Measurements from ENCODE around the gene PAFAH1B2. TPM values are rescaled to one million over a fixed set of nuclear protein-coding genes. Genes with fewer than 3 reads are reported as not detected.

The PAFAH1B2 gene
- total RNA-seq, 1 experiment from 2014 or later, result 154 TPM

DNA sequence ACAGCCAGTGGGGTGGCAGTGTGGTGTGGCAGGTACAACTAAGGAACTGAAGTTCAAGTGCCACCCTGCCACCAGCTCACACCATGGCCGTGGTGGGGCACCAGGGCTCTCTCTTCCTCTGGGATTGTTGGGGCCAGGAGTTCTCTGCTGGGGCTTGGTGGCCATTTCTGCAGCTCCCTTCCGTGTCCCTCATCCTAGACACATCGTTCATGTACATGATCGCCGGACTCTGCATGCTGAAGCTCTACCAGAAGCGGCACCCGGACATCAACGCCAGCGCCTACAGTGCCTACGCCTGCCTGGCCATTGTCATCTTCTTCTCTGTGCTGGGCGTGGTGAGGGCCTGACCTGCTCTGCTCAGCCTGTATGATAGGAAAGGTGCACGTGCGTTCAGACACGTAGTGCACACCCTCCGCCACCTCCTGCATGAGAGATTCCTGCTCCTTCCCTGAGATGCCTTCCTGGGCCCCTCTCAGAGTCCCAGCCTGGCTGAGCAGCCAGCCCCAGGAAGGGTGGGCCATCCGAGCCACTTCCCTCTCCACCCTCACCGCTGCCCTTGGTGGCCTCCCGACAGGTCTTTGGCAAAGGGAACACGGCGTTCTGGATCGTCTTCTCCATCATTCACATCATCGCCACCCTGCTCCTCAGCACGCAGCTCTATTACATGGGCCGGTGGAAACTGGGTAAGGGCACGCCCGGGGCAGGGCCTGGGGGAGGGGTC is 47.8 kb downstream of the PAFAH1B2 start:
- ChIA-PET POLR2A (no interaction called here), RAD21 (ENCODE audit: low non-redundant PET in 1 of 2, low total read pairs in 2 of 2, uncharacterized antibody in 2 of 2, unreplicated experiment in 2 of 2) (no interaction called here), CTCF (interaction anchor here (0.6 to 1.3 kb wide), 2 partner anchors 11 to 53 kb away, joined by 3 to 4 read pairs; no protein-coding TSS in a partner anchor)
- DNase-seq (ENCODE audit: low read depth, low spot score) (no peak), ATAC-seq (no peak)
- H2AFZ ChIP-seq (ENCODE audit: low read depth, low read length, poor library complexity, severe bottlenecking), result no peak overlapping the region
- no TSS peak for BruUV-seq (replicated peaks)
- H3K9me3 ChIP-seq (ENCODE audit: control insufficient read depth in 1 of 2, insufficient read depth in 1 of 2, low read depth in 1 of 2, low read length in 2 of 2), result no peaks in the 10 kb centered on the region
- H3K4me1 ChIP-seq (ENCODE audit: control insufficient read depth in 1 of 2, insufficient read depth in 2 of 2, low read length in 2 of 2), result no peaks in the 10 kb centered on the region
- H3K36me3 ChIP-seq (ENCODE audit: control insufficient read depth in 1 of 2, insufficient read depth in 2 of 2, low read length in 2 of 2), result peaks cover 3 to 7% of the 10 kb centered on the region in 2 experiments; a peak in 1 of 4 replicates
- TF ChIP-seq ELF1 (IDR thresholded peaks at IDR 0.05; ENCODE audit: borderline replicate concordance, low read depth), result no peak
- TF ChIP-seq ZFX (IDR thresholded peaks at IDR 0.05), result no peak
- no peak for TF ChIP-seq FOSL1 (IDR thresholded peaks at IDR 0.05; ENCODE audit: low read depth)
- TF ChIP-seq, protein P1, sequence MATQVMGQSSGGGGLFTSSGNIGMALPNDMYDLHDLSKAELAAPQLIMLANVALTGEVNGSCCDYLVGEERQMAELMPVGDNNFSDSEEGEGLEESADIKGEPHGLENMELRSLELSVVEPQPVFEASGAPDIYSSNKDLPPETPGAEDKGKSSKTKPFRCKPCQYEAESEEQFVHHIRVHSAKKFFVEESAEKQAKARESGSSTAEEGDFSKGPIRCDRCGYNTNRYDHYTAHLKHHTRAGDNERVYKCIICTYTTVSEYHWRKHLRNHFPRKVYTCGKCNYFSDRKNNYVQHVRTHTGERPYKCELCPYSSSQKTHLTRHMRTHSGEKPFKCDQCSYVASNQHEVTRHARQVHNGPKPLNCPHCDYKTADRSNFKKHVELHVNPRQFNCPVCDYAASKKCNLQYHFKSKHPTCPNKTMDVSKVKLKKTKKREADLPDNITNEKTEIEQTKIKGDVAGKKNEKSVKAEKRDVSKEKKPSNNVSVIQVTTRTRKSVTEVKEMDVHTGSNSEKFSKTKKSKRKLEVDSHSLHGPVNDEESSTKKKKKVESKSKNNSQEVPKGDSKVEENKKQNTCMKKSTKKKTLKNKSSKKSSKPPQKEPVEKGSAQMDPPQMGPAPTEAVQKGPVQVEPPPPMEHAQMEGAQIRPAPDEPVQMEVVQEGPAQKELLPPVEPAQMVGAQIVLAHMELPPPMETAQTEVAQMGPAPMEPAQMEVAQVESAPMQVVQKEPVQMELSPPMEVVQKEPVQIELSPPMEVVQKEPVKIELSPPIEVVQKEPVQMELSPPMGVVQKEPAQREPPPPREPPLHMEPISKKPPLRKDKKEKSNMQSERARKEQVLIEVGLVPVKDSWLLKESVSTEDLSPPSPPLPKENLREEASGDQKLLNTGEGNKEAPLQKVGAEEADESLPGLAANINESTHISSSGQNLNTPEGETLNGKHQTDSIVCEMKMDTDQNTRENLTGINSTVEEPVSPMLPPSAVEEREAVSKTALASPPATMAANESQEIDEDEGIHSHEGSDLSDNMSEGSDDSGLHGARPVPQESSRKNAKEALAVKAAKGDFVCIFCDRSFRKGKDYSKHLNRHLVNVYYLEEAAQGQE (IDR thresholded peaks at IDR 0.05; ENCODE audit: low read depth), result no peak
- no peak for TF ChIP-seq YY1 (IDR thresholded peaks at IDR 0.05; ENCODE audit: extremely low read depth, insufficient replicate concordance, low read depth, low read length)
- TF ChIP-seq POLR2AphosphoS5 (IDR thresholded peaks at IDR 0.05; ENCODE audit: low read depth, low read length), result no peak
- TF ChIP-seq, protein P2, sequence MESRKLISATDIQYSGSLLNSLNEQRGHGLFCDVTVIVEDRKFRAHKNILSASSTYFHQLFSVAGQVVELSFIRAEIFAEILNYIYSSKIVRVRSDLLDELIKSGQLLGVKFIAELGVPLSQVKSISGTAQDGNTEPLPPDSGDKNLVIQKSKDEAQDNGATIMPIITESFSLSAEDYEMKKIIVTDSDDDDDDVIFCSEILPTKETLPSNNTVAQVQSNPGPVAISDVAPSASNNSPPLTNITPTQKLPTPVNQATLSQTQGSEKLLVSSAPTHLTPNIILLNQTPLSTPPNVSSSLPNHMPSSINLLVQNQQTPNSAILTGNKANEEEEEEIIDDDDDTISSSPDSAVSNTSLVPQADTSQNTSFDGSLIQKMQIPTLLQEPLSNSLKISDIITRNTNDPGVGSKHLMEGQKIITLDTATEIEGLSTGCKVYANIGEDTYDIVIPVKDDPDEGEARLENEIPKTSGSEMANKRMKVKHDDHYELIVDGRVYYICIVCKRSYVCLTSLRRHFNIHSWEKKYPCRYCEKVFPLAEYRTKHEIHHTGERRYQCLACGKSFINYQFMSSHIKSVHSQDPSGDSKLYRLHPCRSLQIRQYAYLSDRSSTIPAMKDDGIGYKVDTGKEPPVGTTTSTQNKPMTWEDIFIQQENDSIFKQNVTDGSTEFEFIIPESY (IDR thresholded peaks at IDR 0.05; ENCODE audit: extremely low read depth, insufficient replicate concordance, low read length), result no peak
- TF ChIP-seq SIN3A (IDR thresholded peaks at IDR 0.05; ENCODE audit: low read depth), result no peak
- TF ChIP-seq, protein P3, sequence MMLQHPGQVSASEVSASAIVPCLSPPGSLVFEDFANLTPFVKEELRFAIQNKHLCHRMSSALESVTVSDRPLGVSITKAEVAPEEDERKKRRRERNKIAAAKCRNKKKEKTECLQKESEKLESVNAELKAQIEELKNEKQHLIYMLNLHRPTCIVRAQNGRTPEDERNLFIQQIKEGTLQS (IDR thresholded peaks at IDR 0.05), result no peak
- TF ChIP-seq SP1 (IDR thresholded peaks at IDR 0.05; ENCODE audit: low read depth), result no peak
- TF ChIP-seq, protein P4, sequence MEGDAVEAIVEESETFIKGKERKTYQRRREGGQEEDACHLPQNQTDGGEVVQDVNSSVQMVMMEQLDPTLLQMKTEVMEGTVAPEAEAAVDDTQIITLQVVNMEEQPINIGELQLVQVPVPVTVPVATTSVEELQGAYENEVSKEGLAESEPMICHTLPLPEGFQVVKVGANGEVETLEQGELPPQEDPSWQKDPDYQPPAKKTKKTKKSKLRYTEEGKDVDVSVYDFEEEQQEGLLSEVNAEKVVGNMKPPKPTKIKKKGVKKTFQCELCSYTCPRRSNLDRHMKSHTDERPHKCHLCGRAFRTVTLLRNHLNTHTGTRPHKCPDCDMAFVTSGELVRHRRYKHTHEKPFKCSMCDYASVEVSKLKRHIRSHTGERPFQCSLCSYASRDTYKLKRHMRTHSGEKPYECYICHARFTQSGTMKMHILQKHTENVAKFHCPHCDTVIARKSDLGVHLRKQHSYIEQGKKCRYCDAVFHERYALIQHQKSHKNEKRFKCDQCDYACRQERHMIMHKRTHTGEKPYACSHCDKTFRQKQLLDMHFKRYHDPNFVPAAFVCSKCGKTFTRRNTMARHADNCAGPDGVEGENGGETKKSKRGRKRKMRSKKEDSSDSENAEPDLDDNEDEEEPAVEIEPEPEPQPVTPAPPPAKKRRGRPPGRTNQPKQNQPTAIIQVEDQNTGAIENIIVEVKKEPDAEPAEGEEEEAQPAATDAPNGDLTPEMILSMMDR (IDR thresholded peaks at IDR 0.05 in 2 of 3, conservative IDR thresholded peaks at IDR 0.05 in 1 of 3; ENCODE audit: borderline replicate concordance in 1 of 3, insufficient read depth in 1 of 3, low read depth in 2 of 3, low read length in 2 of 3), result no peak
- no peak for TF ChIP-seq ZNF274 (IDR thresholded peaks at IDR 0.05; ENCODE audit: low read depth, low read length)
- TF ChIP-seq SRF (IDR thresholded peaks at IDR 0.05; ENCODE audit: low read depth), result no peak
- TF ChIP-seq, protein P5, sequence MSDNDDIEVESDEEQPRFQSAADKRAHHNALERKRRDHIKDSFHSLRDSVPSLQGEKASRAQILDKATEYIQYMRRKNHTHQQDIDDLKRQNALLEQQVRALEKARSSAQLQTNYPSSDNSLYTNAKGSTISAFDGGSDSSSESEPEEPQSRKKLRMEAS (IDR thresholded peaks at IDR 0.05), result no peak
- no peak for TF ChIP-seq POLR2A (IDR thresholded peaks at IDR 0.05; ENCODE audit: borderline replicate concordance, extremely low read depth, insufficient read depth, insufficient read length)
- no peak for TF ChIP-seq CBX3 (IDR thresholded peaks at IDR 0.05; ENCODE audit: low read depth)
- no peak for TF ChIP-seq TCF7L2 (IDR thresholded peaks at IDR 0.05; ENCODE audit: borderline replicate concordance, extremely low read depth, insufficient read depth, insufficient read length)
- no peak for TF ChIP-seq CEBPB (IDR thresholded peaks at IDR 0.05; ENCODE audit: low read depth)
- TF ChIP-seq EZH2 (IDR thresholded peaks at IDR 0.05), result no peak
- no peak for TF ChIP-seq RAD21 (IDR thresholded peaks at IDR 0.05; ENCODE audit: low read depth)
- H3K4me2 ChIP-seq (ENCODE audit: low read length), result no peak overlapping the region
- intact Hi-C loops (cut with micrococcal nuclease), result no loop called here
- no peaks in the 10 kb centered on the region for H3K79me2 ChIP-seq (ENCODE audit: insufficient read depth, low read length)
- no peaks in the 10 kb centered on the region for H4K20me1 ChIP-seq (ENCODE audit: insufficient read depth)
- H3K27ac ChIP-seq (ENCODE audit: low read depth, low read length), result no peak overlapping the region
- H3K4me3 ChIP-seq (replicated peaks in 1 of 2; ENCODE audit: low read depth in 1 of 2, low read length in 2 of 2), result no peak overlapping the region
- no peak overlapping the region for H3K9ac ChIP-seq (ENCODE audit: low read length)
- no peaks in the 10 kb centered on the region for H3K9me2 ChIP-seq (ENCODE audit: insufficient read depth)
- H3K27me3 ChIP-seq (ENCODE audit: insufficient read depth, low read length), result no peaks in the 10 kb centered on the region

Data from HCT116 (cell line).